Spleen (tissue), 7 donors: ENCODE measurements around the gene MRTFB.

Source experiments
- POLR2A ChIP-seq, 3 donors: fragments of 450-650 bp; IDR thresholded peaks; one replicate each; pipeline ENCODE4 v1.5.1; 2017; ENCODE audit warnings: antibody characterized with exemption in 3 of 3, mild to moderate bottlenecking in 1 of 3
- TF ChIP-seq, protein P1 (sequence below), 11 experiments: fragments of 200-600 bp in 7 of 11; fragments of 450-650 bp in 4 of 11; sonication (generic) in 4 of 11; IDR thresholded peaks in 8 of 11; conservative IDR thresholded peaks in 3 of 11; 1 replicate in 7 of 11; 2 replicates in 4 of 11; pipeline versions ENCODE4 v1.4.0 to v1.8.0; 2016 to 2021; ENCODE audit warnings: antibody characterized with exemption in 11 of 11, inconsistent platforms in 4 of 11, mild to moderate bottlenecking in 1 of 11
- donor health status: DM: no; HTN: no; CAD: no; lungs with moderate emphysema.
- donor health status: DM: no; HTN: no; CAD: no.
- donor health status: DM: no; HTN: no; CAD: no.

DNA sequence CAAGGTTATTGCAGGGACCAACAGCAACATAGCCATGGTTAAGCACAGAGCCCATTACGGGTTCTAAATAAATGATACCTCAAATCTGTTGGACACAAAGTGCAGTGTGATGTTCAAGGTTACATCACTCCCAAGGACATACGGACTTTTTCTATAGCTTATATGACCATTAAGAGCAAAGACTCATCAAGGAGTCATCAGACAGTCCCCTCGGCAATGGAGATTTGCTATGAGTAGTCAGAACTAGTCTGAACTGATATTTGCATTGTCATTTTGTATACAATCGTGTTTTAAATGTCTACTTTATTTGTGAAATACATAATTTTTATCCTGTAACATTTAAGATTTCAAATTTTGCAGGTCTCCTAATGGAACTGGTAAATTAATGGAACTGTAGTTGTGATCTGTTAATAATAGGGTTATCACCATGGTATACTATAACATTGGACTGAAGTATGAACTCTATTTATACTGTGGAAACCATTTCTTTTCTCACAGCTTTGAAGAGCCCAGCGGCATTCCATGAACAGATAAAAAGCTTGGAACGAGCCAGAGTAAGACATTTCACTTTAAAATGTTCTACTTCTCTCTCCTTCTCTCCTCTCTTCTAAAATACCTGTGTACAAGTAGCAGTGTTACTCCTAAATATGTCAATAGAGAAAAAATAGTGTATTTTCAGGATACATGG lies 140.9 kb downstream of the MRTFB start:
- TF ChIP-seq, protein P1, sequence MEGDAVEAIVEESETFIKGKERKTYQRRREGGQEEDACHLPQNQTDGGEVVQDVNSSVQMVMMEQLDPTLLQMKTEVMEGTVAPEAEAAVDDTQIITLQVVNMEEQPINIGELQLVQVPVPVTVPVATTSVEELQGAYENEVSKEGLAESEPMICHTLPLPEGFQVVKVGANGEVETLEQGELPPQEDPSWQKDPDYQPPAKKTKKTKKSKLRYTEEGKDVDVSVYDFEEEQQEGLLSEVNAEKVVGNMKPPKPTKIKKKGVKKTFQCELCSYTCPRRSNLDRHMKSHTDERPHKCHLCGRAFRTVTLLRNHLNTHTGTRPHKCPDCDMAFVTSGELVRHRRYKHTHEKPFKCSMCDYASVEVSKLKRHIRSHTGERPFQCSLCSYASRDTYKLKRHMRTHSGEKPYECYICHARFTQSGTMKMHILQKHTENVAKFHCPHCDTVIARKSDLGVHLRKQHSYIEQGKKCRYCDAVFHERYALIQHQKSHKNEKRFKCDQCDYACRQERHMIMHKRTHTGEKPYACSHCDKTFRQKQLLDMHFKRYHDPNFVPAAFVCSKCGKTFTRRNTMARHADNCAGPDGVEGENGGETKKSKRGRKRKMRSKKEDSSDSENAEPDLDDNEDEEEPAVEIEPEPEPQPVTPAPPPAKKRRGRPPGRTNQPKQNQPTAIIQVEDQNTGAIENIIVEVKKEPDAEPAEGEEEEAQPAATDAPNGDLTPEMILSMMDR (IDR thresholded peaks at IDR 0.05 in 8 of 11, conservative IDR thresholded peaks at IDR 0.05 in 3 of 11), result no peak
- no peak for TF ChIP-seq POLR2A (IDR thresholded peaks at IDR 0.05)
